GM12872 (cell line): ENCODE measurements around the gene MEIOSIN.

ENCODE experiments used
- CTCF ChIP-seq: IDR thresholded peaks from 3 replicates; pipeline ENCODE4 v1.5.1; 2011; ENCODE audit warnings: low read depth, mild to moderate bottlenecking, low read length, moderate library complexity; ENCODE audit not compliant: insufficient read depth

MEIOSIN gene

DNA sequence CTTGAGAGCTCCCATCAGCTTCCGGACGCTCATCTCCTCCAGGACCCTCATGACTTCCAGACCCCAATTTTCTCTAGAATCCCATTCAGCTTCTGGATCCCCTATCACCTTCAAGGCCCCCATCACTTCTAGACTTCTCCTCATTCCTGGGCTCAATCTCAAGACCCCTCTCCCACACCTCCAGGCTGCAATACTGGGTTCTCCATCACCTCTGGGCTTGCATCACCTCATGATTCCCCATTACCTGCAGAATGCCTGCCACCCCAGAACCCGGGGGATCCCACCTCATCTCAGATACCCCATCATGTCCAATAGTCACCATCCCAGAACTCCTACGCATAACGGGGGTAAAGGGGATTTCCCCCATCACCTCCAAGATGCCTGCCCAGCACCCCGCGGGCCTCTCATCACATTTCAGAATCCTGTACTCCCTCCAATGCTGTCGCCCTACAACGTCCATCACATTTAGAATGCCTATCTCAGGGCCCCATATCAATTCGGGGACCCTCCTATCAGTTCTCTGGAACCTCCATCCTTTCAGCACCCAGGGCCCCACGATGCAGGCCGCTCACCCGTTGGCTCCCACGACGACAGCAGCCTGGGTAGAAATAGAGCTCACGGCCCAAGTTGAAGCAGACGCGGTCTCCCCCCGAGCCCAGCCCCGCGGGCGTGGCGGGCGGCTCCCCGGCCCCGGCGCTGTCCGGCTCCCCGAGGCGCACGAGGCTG, 58.7 kb downstream of the MEIOSIN start:
- no peak for TF ChIP-seq CTCF

DNA sequence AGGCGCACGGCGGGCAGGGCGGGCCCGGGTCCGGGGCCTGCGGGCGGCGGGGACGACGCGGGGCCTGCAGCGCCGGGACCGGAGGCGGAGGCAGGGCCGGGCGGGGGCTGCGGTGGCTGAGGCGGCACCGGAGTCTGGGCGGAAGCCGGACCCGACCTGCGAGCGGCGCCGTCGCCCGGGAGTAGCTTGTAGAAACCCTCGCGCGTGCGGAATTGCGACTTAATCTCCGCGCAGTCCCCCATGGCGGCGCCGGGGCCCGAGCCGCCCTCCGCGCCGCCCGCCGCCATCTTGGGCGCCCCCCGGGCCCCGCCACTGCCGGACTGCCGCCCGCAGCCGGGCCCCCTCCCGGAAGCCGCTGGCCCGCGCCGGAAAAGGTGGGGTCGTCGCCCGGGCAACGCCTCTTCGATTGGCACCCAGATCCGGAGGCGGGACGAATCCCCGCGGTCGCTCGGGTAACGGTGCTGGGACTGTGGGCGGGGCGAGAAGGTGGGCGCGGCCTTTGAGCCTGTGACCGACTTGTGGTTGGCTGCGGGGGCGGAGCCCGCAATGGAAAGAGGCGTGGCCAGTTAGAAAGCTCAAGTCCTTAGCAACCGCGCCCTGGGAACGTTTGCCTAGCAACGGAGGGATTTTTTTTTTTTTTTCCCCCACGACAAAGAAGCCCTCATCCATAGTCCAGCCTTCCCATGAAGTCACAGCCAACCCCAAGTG, 59.4 kb downstream of the MEIOSIN start, which contains the start of gene DMWD:
Gene DMWD (minus strand): TSS at position 376 of the 708 bp plus-strand sequence. CDS start 89 bp downstream, at position 287.
- TF ChIP-seq CTCF, result no peak

DNA sequence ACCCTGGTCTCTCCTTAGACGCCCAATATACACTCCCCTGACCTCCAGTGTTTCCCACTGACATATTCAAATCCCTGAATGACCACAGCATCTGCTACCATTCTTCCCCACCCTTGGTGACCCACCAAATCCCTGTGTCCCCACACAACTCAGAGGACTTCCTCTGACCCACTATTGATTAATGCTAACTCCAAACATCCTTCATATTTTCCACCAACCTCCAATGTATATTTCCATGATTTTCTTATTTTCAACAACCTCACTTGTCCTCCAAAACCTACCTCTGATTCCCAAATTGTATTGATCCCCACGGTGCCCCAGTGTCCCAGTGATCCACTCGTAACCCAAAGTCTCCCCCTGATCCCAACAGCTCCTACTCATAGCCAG, 59.9 kb downstream of the MEIOSIN start:
- no peak for TF ChIP-seq CTCF

- no peak for TF ChIP-seq CTCF
These were observed 60.6 kb downstream of the MEIOSIN start for GRCh38 chr19:45793876-45794275.

DNA sequence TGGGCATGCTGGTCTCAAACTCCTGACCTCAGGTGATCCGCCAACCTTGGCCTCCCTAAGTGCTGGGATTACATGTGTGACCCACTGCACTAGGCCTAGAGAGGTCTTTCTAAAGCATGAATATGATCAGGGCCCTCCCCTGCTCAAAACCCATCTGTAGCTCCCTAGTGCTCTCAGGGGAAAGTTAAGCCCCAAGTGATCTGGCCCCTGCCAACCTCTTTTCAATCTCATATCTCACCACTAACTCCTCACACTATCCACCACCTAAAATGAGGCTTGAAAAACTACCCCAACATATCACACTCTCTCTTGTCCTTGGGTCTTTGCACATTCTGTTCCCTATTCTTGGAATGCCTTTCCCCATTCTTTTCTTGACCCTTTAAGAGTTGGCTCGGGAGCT, 61.4 kb downstream of the MEIOSIN start:
- no peak for TF ChIP-seq CTCF

- peak; percentile 89 for TF ChIP-seq CTCF
These were observed 65.8 kb downstream of the MEIOSIN start for GRCh38 chr19:45798995-45799517.

DNA sequence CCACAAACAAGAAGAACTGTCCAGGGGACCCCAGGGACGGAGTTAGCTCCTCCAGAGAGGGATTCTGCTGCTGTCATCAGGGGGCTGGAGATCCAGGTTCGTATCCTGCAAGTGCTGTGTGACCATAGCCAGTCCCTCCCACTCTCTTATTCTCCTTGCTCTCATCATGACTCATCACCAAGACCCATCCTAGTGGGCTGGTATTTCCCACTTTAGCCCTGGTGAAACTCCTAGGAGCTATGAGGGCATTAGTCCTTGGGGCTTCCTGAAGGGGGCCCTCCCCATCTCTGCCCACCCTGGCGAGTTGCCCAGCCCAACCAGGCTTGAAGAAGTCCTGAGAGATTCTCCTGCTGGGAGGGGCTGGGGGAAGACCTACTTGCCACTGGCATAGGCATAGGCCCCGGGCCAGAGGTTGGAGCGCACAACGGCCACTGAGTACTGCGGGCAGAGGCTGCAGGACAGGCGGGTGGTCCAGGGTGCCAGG, 66.9 kb downstream of the MEIOSIN start:
- no peak for TF ChIP-seq CTCF
